ENCODE results near the gene C11orf21. TPM values are rescaled to one million over a fixed set of nuclear protein-coding genes. Genes with fewer than 3 reads are reported as not detected.

Gene C11orf21
- total RNA-seq, 2 experiments from 2014 or later: 66.0 to 68.3 TPM

DNA sequence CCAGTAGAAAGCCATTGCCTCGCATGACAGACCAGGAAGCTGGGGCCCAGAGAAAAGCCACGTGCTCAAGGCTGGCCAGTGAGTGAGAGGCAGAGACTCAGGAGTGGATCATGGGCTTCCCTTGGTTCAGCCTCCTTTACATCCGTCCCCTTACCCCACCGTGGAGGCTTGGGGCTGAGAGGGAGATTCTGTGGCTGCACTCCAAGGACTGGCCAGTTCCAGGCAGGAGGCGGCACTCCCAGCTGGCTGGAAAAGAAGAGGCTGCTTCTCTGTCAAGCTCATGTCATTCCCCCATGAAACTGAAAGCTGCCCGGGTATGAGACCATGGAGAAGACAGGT is 24.7 kb downstream of the C11orf21 start:
- ChIA-PET POLR2A (interaction anchor here (1.0 kb wide), 1 partner anchor 9 kb away, joined by 3 read pairs; no protein-coding TSS in a partner anchor), CTCF (no interaction called here)
- Mint-ChIP-seq H3K27me3 (peaks cover 60% of the 10 kb centered on the region), H3K4me3 (no peak overlapping the region), H3K9me3 (peaks cover 4% of the 10 kb centered on the region), H3K27ac (no peak overlapping the region), H3K36me3 (ENCODE audit: low read depth) (peaks cover 3% of the 10 kb centered on the region), H3K4me1 (peaks cover 3% of the 10 kb centered on the region)
- no peak for DNase-seq

DNA sequence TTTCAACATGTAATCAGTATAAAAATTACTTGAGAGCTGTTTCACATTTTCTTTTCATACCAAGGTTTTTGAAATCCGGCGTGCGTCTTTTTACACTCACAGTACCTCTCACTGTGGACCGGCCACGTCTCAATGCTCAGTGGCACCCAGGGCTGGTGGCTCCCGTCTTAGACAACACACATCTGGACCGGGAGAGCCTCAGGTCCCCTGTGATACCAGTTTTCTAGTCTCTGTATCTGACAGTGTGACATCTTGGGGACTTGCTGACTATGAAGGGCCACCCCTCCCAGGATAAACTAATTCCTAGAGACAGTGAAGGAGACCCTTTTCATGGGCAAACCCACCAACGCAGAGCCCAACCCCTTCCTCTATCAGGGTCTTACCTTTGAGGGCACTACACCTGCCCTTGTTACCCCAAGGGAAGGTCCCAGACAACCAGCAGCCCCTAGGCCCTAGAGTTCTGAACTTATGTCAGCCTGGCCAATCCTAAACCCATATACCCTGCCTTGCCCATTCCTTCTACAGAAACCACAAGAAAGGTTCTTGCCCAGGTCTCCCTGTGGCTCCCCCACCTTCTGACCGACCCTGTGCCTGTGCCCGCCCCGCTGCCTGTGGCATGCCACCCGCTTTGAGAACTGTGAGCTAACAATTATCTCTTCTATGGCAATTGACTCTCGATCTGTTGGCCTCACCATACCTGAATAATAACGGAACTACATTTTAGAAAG is 25.3 kb downstream of the C11orf21 start:
- H3K36me3 Mint-ChIP-seq (ENCODE audit: low read depth): peaks cover 3% of the 10 kb centered on the region
- peaks cover 3% of the 10 kb centered on the region for H3K4me1 Mint-ChIP-seq
- no peak for DNase-seq
- H3K4me3 Mint-ChIP-seq: no peak overlapping the region
- peaks cover 61% of the 10 kb centered on the region for H3K27me3 Mint-ChIP-seq
- ChIA-PET CTCF (no interaction called here), POLR2A (interaction anchor here (1.0 kb wide), 1 partner anchor 9 kb away, joined by 3 read pairs; no protein-coding TSS in a partner anchor)
- peaks cover 4% of the 10 kb centered on the region for H3K9me3 Mint-ChIP-seq
- no peak overlapping the region for H3K27ac Mint-ChIP-seq

DNA sequence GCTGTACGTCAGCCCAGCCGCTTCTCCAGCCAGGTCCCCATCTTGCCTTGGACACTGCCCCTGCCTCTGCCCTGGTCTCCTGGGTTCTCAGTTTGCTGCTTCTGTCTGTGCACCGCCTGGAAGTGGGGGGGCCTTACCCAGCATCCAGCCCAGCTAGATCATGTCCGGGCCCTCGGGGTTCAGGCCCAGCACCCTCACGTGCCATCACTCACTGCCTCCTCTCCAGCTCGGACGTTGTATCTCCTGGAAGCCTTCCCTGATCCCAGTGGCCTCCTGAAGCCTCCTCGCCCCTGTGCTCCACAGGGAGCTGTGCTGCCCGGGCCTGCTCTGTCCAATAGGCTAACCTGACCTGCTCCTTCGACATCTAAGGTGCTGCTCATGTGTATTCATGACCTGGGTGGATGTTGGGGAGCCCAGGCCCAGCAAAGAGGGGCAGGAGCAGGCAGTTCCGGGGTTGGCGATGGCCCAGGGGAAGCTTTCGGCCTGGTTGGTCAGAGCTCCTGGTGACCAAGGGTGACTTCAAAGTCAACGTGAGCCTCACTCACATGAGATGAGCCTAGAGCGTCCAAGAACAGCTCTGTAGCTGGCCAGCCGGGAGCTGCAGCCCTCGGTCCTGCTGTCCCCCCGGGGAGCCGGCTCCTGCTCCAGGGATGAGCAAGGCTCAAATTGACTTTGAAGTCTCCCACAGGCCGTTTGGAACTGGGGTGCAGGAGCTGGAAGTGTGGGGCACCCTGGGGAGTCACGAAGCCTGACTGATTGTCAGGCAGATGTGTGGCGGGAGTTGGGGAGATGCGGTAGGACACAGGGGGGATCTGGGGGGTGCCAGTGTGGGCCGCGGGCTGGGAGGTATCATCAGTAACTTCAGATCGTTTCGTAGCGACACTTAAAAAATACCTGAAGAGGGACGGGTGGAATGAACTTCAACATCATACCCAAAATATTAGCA is 26.1 kb downstream of the C11orf21 start:
- no peak for DNase-seq
- Mint-ChIP-seq H3K36me3 (ENCODE audit: low read depth) (peaks cover 3% of the 10 kb centered on the region), H3K9me3 (peaks cover 4% of the 10 kb centered on the region), H3K27me3 (peaks cover 62% of the 10 kb centered on the region), H3K27ac (no peak overlapping the region), H3K4me1 (peaks cover 3% of the 10 kb centered on the region), H3K4me3 (no peak overlapping the region)
- ChIA-PET POLR2A (no interaction called here), CTCF (no interaction called here)

DNA sequence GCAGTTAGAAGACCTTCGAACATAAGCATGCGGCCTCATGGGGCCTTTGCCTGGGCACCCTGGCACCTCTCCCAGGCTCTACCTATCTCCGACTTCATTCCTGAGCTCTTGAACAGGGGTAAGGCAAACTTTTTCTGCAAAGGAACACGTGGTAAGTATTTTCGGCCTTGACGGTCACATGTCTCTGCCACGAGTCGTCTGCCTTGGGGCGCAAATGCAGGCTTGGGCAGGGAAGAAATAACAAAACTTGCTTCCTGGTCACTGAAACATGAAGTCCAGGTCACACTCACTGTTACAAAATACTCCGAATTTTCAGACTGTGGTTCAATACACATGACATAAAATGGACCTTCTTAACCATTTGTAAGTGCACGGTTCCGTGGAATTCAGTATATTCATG is 27.9 kb downstream of the C11orf21 start:
- Mint-ChIP-seq H3K36me3 (ENCODE audit: low read depth) (no peaks in the 10 kb centered on the region), H3K27ac (no peak overlapping the region), H3K9me3 (no peaks in the 10 kb centered on the region), H3K4me3 (no peak overlapping the region), H3K4me1 (peaks cover 7% of the 10 kb centered on the region), H3K27me3 (peaks cover 60% of the 10 kb centered on the region)
- DNase-seq: no peak
- CTCF ChIA-PET: no interaction called here
- POLR2A ChIA-PET: no interaction called here

DNA sequence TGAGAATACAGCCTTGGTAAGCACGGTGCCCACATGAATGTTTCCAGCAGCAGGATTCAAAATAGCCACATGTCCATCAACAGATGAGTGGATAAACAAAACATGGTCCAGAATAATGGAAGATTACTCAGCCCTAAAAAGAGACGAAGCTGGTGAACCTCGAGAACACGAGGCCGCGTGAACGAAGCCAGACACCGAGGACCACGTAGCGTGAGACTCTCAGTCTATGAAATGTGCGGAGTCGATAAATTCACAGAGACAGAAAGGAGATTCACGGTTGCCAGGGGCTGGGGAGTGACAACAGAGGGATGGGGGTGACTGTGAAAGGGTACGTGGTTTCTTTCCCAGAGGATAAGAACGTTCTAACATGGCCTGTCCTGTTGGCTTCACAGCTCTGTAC is 28.4 kb downstream of the C11orf21 start:
- H3K9me3 Mint-ChIP-seq: no peaks in the 10 kb centered on the region
- H3K36me3 Mint-ChIP-seq (ENCODE audit: low read depth): no peaks in the 10 kb centered on the region
- POLR2A ChIA-PET: no interaction called here
- peaks cover 64% of the 10 kb centered on the region for H3K27me3 Mint-ChIP-seq
- no peak overlapping the region for H3K27ac Mint-ChIP-seq
- no peak overlapping the region for H3K4me3 Mint-ChIP-seq
- peaks cover 11% of the 10 kb centered on the region for H3K4me1 Mint-ChIP-seq
- DNase-seq: no peak
- CTCF ChIA-PET: no interaction called here

DNA sequence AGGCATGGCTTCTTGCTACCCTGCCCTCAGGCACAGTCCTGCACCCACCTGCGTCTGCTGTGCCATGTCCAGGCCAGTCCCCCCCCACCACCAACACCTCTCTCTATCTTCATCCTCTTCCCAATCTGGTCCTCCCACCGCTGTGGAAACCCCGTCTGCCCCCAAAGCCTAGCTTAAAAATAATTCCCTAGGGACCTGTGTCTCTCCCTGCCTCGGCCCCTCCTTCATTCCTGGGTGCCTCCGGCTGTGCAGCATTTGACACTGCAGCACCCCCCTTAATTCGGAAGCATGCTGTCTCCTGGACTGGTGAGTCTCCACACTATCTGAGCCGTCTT is 28.8 kb downstream of the C11orf21 start:
- H3K36me3 Mint-ChIP-seq (ENCODE audit: low read depth): no peaks in the 10 kb centered on the region
- no peaks in the 10 kb centered on the region for H3K9me3 Mint-ChIP-seq
- H3K4me3 Mint-ChIP-seq: no peak overlapping the region
- ChIA-PET POLR2A (no interaction called here), CTCF (no interaction called here)
- DNase-seq: no peak
- no peak overlapping the region for H3K27ac Mint-ChIP-seq
- H3K27me3 Mint-ChIP-seq: peaks cover 64% of the 10 kb centered on the region
- peaks cover 14% of the 10 kb centered on the region for H3K4me1 Mint-ChIP-seq

DNA sequence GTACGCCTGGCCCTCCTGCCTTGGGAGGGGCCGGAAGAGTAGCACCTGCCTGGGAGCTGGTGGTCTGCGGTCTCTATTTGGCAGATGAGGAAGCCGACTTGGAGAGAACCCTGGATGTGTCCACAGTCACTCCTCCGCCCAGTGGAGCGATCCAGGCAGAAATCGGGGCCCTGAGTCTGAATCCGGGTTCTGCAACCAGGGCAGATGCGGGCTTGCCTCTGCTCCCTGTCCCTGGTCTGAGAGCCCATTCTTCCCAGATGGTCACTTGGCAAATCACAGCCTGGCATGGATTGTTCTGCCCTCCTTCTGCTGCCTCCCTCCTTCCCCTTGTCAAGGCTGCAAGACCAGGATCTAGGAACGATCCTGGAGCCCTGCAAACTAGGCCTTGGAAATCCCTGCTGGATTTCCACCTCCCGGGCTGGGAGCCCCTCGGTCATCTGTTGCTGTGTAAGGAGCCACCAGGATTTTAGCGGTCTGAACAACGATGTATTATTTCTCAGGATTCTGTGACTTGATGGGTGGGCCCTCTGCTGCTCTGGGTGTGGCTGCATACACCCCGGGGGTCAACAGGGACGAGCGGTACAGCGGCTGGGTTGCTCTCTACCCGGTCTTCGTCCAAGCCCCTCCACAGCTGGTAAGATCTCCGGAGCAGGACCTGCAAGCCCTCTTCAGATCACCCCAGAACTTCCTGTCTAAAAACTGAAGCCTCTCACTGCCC is 29.3 kb downstream of the C11orf21 start:
- CTCF ChIA-PET: no interaction called here
- Mint-ChIP-seq H3K36me3 (ENCODE audit: low read depth) (no peaks in the 10 kb centered on the region), H3K4me1 (peaks cover 16% of the 10 kb centered on the region)

DNA sequence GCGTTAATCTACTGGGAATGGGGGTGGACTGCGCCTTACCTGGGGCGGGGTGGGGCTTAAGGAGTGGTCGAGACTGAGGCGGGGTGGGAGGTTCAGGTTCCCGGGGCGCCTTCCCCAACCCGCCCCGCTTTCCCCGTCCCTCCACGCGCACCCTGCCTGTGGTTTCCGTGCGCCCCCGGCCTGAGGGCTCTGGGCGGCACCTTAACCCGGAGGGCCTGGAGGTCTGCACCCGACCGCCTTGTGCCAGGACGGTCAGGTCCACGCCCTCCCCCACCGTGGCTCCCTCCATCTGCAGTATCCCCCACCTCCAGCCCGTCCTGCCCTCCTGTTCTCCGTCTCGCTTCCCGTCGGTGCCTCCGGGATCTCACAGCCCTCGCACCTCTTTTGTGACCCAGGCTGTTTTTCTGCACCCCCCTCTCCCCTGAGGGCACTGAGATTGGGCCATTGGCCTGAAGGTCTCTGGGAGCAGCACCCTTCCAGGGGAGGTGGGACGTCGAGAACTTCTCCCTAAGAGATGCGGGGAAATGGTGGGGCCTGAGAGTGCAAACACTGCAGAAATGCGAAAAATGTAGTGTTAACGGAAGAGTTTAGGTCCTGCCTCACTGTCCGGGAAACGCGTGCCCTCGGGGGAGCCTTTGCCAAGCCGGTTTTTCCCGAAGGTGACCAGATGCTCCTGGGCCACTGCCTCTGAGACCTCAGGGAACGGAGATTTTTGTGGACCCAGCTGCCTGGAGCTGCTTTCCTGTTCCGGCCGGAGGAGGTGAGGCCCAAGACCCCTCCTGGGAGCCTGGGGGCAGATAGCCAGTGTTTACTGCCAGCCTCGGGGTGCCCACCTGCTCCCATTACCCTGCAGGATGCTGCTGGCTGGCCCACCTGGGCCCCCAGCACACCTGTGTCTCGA is 30.1 kb downstream of the C11orf21 start:
- peaks cover 56% of the 10 kb centered on the region for H3K27me3 Mint-ChIP-seq
- CTCF ChIA-PET: no interaction called here
- no peak overlapping the region for H3K27ac Mint-ChIP-seq
- H3K9me3 Mint-ChIP-seq: no peaks in the 10 kb centered on the region
- no peaks in the 10 kb centered on the region for H3K36me3 Mint-ChIP-seq (ENCODE audit: low read depth)
- POLR2A ChIA-PET: no interaction called here
- no peak for DNase-seq
- H3K4me1 Mint-ChIP-seq: peaks cover 19% of the 10 kb centered on the region
- no peak overlapping the region for H3K4me3 Mint-ChIP-seq

More for the DNA sequence above, 29.3 kb downstream of the C11orf21 start:
- no peak for DNase-seq
- POLR2A ChIA-PET: no interaction called here
- Mint-ChIP-seq H3K27me3 (peaks cover 61% of the 10 kb centered on the region), H3K9me3 (no peaks in the 10 kb centered on the region), H3K4me3 (no peak overlapping the region), H3K27ac (no peak overlapping the region)

DNA sequence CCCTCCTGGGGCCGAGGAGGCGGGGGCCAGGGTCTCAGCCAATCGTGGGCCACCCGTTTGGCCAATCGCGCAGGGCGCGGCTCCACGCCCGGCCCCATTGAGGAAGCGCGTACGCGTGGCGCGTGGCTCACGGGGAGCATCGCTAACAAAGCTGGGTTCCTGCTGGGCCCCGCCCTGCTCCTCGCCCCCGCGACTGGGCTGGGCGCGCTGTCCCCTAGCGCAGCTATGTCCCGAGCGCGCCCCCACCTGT is 30.7 kb downstream of the C11orf21 start:
- H3K27me3 Mint-ChIP-seq: peaks cover 53% of the 10 kb centered on the region
- CTCF ChIA-PET: no interaction called here
- no peak for DNase-seq
- no peaks in the 10 kb centered on the region for H3K9me3 Mint-ChIP-seq
- POLR2A ChIA-PET: no interaction called here
- no peak overlapping the region for H3K27ac Mint-ChIP-seq
- no peaks in the 10 kb centered on the region for H3K36me3 Mint-ChIP-seq (ENCODE audit: low read depth)
- no peak overlapping the region for H3K4me3 Mint-ChIP-seq
- peaks cover 25% of the 10 kb centered on the region for H3K4me1 Mint-ChIP-seq

DNA sequence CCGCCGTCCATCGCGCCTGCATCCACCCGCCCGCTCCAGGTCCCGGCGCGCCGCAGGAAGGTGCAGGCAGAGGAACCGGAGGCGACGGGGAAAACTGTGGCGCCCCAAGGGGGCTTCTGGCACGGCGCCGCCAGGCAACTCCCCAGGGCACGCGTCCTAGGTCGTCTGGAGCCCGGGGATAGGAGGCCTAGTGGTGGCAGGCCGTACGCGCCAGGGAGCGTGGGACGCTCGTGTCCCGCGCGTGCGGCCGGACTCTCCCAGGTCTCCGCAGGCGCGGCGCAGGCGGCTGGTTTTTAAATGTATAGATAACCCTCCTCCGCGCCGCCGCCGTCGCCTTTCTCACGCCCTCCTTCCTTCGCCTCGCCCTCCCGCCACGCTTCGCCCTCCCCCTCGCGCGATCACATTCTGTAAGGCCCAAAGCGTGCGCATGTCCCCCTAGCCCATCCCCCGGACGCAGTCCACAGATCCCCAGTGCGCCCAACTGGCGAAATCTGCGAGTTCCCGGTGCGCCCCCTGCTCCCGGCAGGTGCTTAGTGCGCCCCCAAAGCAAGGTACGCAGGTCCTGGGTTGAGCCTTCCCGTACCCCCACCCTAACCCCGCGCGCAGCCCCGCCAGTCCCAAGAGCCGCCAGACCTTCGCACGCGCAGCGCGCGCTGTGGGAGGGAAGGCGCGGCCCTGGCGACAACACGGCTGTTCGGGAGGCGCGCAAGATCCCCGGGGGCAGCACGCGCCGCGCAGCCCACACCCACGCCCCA is 31.2 kb downstream of the C11orf21 start, which contains the start of gene ASCL2:
Gene ASCL2, minus strand, starts transcription at position 267 of the 755 bp plus-strand sequence. Its CDS starts 256 bp downstream, at position 11.
- Mint-ChIP-seq H3K27ac (no peak within 1 kb of the TSS), H3K36me3 (ENCODE audit: low read depth) (no peaks in the 10 kb centered on the region), H3K9me3 (no peaks in the 10 kb centered on the region), H3K4me3 (peak within 1 kb of the TSS; percentile 48), H3K27me3 (peaks cover 51% of the 10 kb centered on the region), H3K4me1 (peaks cover 30% of the 10 kb centered on the region)
- ChIA-PET POLR2A (interaction anchor here (1.0 to 1.1 kb wide), 2 partner anchors 30 to 32 kb away, joined by 3 to 4 read pairs; no protein-coding TSS in a partner anchor), CTCF (interaction anchor here (2.3 kb wide), 1 partner anchor 35 kb away, joined by 9 read pairs; no protein-coding TSS in a partner anchor)
- no peak for DNase-seq

DNA sequence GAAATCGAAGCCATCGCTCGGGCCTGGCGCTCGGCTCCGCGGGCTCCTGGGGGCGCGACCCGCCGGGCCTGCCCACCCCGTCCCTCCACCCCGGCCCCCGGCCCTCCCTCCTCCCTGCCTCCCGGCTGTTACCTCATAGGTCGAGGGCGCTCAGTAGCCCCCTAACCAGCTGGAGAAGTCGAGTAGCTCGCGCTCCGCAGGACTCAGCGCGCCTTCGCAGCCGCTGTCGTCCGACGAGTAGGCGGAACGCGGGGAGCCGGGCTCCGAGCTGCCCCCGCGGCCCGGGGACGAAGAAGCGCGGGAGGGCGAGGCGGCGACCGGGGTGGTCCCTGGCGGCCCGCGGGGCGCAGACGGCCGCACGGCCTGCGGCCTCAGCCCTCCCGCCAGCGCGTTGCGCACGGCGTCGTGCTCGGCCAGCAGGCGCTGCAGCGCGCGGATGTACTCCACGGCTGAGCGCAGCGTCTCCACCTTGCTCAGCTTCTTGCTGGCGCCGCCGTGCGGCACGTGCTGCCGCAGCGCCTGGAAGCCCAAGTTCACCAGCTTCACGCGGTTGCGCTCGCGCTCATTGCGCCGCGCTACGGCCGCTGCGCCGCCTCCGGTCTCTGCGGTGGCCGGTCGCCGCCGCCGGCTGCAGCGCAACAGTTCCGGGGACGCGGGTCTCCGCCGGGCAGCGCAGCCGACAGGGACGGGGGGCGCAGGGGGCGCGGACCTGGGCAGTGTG is 32.0 kb downstream of the C11orf21 start:
- peak overlapping the region; percentile 37 for H3K4me3 Mint-ChIP-seq
- H3K36me3 Mint-ChIP-seq (ENCODE audit: low read depth): no peaks in the 10 kb centered on the region
- CTCF ChIA-PET: interaction anchor here (2.3 kb wide), 1 partner anchor 36 kb away, joined by 9 read pairs; no protein-coding TSS in a partner anchor
- POLR2A ChIA-PET: interaction anchor here (0.8 to 1.1 kb wide), 3 partner anchors 9 to 33 kb away, joined by 3 to 4 read pairs (median 3); no protein-coding TSS in a partner anchor
- peak; percentile 57 for DNase-seq
- no peak overlapping the region for H3K27ac Mint-ChIP-seq
- H3K9me3 Mint-ChIP-seq: no peaks in the 10 kb centered on the region
- peaks cover 33% of the 10 kb centered on the region for H3K4me1 Mint-ChIP-seq
- H3K27me3 Mint-ChIP-seq: peaks cover 47% of the 10 kb centered on the region
